ENCODE results near the gene SORCS3.
"Not testable (repeated sequence)": the region's sequence is repeated elsewhere in the genome, so short reads cannot be mapped to it uniquely, and the experiment has no call there.

SORCS3 gene

GRCh38 chr10:104690959-104691358 is 49.9 kb downstream of the SORCS3 start:
- DNase-seq: no peak

- no peak for DNase-seq
Measured at GRCh38 chr10:104694074-104694473, 53.0 kb downstream of the SORCS3 start.

- not testable (repeated sequence) for DNase-seq
Measured at GRCh38 chr10:104703262-104703661, 62.2 kb downstream of the SORCS3 start.

GRCh38 chr10:104706886-104707285 is 65.8 kb downstream of the SORCS3 start:
- DNase-seq: no peak

- DNase-seq: no peak
Measured at GRCh38 chr10:104707602-104708459, 66.7 kb downstream of the SORCS3 start.

- DNase-seq: no peak
Measured at GRCh38 chr10:104711302-104711721, 70.2 kb downstream of the SORCS3 start.

- not testable (repeated sequence) for DNase-seq
Measured at GRCh38 chr10:104730593-104730992, 89.5 kb downstream of the SORCS3 start.

GRCh38 chr10:104731192-104731591 is 90.1 kb downstream of the SORCS3 start:
- DNase-seq: no peak

- DNase-seq: no peak
Measured at GRCh38 chr10:104732222-104732621, 91.1 kb downstream of the SORCS3 start.

GRCh38 chr10:104734433-104734832 is 93.3 kb downstream of the SORCS3 start:
- DNase-seq: no peak

GRCh38 chr10:104735036-104735756 is 94.1 kb downstream of the SORCS3 start:
- DNase-seq: no peak

- no peak for DNase-seq
Measured at GRCh38 chr10:104735757-104736391, 94.8 kb downstream of the SORCS3 start.

GRCh38 chr10:104741127-104741526 is 100.0 kb downstream of the SORCS3 start:
- no peak for DNase-seq

- DNase-seq: no peak
Measured at GRCh38 chr10:104744052-104744451, 103.0 kb downstream of the SORCS3 start.

- no peak for DNase-seq
Measured at GRCh38 chr10:104750291-104750690, 109.2 kb downstream of the SORCS3 start.

- no peak for DNase-seq
Measured at GRCh38 chr10:104762793-104763192, 121.7 kb downstream of the SORCS3 start.

GRCh38 chr10:104766341-104766740 is 125.3 kb downstream of the SORCS3 start:
- DNase-seq: no peak

- DNase-seq: no peak
Measured at GRCh38 chr10:104767282-104767681, 126.2 kb downstream of the SORCS3 start.

GRCh38 chr10:104767745-104768144 is 126.7 kb downstream of the SORCS3 start:
- DNase-seq: no peak

GRCh38 chr10:104773105-104773504 is 132.0 kb downstream of the SORCS3 start:
- DNase-seq: no peak

- DNase-seq: no peak
Measured at GRCh38 chr10:104774234-104774633, 133.1 kb downstream of the SORCS3 start.

GRCh38 chr10:104777086-104777799 is 136.2 kb downstream of the SORCS3 start:
- no peak for DNase-seq

- DNase-seq: no peak
Measured at GRCh38 chr10:104778371-104778770, 137.3 kb downstream of the SORCS3 start.
